NCI-H1436 treated with DMSO at 0.1 percent for 48 hours (cell line): ENCODE data around the gene TRAF3.

ENCODE experiments used
- DNase-seq: peaks from one replicate; lab custom pipeline; 2025; lab: John Stamatoyannopoulos, UW

TRAF3 gene

GRCh38 chr14:102957222-102957621, 180.0 kb downstream of the TRAF3 start:
- DNase-seq: no peak

- DNase-seq: no peak
These were observed 181.2 kb downstream of the TRAF3 start for GRCh38 chr14:102958461-102958860.
